Colon (tissue), 2 donors: ENCODE data around the gene PTPRN2.

ENCODE experiments used
- FAIRE-seq: peaks from 2 replicates; lab custom pipeline; 2012; peaks lifted over from hg19 to GRCh38; lab: Jason Lieb, UNC
- donor health status: control.
- donor health status: control.

The PTPRN2 gene

GRCh38 chr7:157769086-157769485 is 818.5 kb downstream of the PTPRN2 start:
- no peak for FAIRE-seq

DNA sequence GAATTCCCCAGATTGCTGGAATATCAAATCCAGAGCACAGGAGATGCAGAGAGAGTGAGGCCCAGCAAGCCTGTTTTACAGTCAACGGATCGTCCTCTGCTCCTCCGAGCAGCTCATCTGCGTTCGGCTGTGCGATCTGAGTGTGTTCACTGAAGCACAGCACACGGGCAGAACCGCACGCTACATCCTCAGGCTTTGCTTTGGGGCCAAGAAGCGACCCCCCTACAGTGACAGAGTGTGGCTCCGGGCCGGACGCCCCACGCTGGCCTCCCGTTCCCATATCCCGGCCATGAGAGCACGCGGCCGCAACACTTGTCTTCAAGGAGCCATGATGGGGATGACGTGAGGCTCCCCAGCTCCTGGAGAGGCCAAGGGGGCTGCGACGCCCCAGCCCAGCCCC is 819.4 kb downstream of the PTPRN2 start:
- FAIRE-seq = no peak

GRCh38 chr7:157767506-157768197 is 820.0 kb downstream of the PTPRN2 start:
- FAIRE-seq = no peak

DNA sequence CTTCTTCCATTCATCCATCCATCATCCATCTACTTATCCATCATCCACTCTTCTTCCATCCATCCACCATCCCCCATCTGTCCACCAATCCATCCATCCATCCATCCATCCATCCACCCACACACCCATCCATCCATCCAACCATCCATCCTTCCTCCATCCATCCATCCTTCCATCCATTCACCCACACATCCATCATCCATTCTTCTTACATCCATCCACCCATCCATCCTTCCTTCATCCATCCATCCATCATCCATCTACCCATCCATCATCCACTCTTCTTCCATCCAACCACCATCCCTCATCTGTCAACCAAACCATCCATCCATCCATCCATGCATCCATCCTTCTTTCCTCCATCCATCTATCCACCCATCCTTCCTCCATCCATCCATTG is 821.5 kb downstream of the PTPRN2 start:
- no peak for FAIRE-seq

GRCh38 chr7:157764946-157765537 is 822.6 kb downstream of the PTPRN2 start:
- no peak for FAIRE-seq

- FAIRE-seq = no peak
Measured at GRCh38 chr7:157764193-157764592, 823.4 kb downstream of the PTPRN2 start.

GRCh38 chr7:157763279-157764000 is 824.2 kb downstream of the PTPRN2 start:
- no peak for FAIRE-seq

DNA sequence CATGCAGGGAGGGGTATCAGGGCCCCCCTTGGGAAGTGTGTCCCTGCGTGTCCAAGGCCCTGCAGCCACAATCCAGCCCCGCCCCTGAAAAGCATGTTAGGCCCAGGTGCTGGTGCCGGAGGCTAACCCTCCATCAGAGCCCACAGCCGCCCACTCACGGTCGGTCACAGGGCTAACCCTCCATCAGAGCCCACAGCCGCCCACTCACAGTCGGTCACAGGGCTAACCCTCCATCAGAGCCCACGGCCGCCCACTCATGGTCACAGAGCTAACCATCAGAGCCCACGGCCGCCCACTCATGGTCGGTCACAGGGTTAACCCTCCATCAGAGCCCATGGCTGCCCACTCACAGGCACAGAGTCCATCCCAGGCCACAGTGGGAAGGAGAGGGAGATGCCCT is 824.8 kb downstream of the PTPRN2 start:
- FAIRE-seq = no peak

GRCh38 chr7:157760004-157760730 is 827.5 kb downstream of the PTPRN2 start:
- FAIRE-seq = no peak

DNA sequence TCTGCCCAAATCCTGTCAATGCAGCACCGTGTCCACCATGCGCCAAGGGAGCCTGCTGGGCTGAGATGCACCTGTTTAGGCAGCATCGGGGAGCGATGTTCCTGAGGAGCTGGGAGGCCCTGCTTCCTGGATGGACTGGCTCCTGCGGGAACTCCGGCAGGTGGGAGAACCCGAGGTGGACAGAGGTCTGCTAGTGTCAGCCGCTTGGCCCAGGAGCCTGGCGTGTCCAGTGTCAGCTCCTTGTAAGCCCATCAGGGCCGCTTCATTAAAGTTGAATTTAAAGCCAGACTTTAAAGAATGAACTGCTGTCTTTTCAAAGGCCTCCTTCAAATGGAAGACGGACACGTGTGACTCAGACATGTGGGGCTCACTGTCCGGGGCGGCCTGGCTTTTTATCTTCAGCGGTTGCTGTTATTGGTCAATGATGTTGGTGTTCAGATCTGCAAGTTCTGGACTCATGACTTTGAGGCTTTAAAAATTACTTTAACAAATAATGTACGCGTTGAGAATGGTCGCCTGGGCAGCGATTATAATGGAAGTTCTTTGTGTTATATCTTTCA is 828.3 kb downstream of the PTPRN2 start:
- FAIRE-seq = no peak

DNA sequence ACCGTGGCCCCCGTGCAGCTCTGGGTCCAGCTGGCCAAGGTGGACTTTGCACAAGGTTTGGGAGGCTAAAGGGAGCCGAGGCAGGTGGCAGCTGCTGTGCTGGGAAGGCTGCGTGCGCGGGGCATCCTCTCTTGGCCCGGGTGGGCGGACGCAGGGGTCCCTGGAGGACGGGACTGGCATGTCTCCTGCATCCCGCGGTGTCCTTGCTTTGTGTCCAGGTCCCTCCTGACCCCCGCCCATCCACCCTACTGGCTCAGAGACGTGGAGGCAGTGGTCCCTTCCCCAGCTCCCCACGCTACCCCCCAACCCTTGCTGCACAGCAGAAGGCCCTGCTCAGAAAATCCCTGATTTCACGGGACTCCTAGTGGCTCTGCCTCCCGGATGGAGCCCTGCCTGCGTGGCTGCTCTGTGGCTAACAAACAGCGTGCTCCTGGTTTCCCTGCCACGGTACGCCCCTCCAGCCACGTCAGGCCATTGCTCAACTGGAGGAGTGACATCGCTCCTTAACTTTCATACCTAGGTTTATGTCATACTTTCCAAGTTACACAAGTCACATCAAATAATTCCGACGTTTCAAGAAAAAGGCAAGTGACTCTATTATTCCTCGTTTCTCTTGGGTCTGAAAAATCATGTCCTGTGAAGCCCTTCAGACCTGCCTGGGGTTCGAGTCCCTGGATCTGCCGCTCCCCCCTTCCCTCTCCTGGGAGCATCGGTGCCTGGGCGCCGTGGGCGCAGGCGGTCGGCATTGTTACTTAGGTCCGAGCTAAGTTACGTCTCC is 829.0 kb downstream of the PTPRN2 start:
- no peak for FAIRE-seq

- no peak for FAIRE-seq
Measured at GRCh38 chr7:157757776-157758467, 829.7 kb downstream of the PTPRN2 start.

- FAIRE-seq = no peak
Measured at GRCh38 chr7:157757211-157757610, 830.4 kb downstream of the PTPRN2 start.

- no peak for FAIRE-seq
Measured at GRCh38 chr7:157755741-157756140, 831.9 kb downstream of the PTPRN2 start.

DNA sequence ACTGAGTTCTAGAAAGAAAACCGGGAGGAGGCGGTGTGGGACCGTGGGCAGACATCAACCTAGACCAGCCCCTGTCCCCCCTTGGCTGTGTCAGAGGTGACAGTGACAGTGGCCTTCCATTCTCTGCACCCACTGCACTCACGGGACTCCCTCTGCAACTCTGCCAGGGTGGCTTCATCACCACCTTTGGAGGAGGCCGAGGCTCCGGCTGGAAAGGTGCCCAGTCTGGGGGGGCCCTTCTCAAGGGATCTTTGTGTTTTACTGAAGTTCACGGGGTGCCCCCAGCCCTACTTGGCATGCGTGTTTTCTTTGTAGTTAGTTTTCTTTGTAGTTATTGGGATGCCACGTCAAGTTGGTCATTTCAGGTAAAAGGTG is 833.2 kb downstream of the PTPRN2 start:
- no peak for FAIRE-seq

GRCh38 chr7:157753713-157754415 is 833.8 kb downstream of the PTPRN2 start:
- FAIRE-seq = no peak

DNA sequence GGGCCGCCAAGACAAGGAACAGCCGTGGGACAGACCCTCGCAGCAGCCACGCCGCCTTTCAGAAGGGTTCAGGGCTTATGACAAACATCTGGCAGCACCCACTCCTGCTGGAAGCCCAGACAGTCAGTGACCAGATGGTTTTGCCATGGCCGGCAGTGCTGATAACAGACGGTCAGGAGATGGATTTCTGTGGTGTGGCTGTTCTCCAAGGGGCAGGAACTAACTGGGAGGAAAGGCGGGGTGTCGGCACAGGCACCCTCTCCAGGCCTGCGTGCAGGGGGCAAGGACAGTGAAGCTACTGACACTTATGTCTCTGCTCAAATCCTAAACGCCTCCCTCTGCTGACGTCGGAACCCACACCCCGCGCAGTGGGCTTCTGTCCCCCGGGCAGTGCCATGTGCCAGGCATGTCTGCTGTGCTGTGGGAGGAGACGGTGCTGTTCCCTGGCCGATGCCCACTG is 834.8 kb downstream of the PTPRN2 start:
- no peak for FAIRE-seq

DNA sequence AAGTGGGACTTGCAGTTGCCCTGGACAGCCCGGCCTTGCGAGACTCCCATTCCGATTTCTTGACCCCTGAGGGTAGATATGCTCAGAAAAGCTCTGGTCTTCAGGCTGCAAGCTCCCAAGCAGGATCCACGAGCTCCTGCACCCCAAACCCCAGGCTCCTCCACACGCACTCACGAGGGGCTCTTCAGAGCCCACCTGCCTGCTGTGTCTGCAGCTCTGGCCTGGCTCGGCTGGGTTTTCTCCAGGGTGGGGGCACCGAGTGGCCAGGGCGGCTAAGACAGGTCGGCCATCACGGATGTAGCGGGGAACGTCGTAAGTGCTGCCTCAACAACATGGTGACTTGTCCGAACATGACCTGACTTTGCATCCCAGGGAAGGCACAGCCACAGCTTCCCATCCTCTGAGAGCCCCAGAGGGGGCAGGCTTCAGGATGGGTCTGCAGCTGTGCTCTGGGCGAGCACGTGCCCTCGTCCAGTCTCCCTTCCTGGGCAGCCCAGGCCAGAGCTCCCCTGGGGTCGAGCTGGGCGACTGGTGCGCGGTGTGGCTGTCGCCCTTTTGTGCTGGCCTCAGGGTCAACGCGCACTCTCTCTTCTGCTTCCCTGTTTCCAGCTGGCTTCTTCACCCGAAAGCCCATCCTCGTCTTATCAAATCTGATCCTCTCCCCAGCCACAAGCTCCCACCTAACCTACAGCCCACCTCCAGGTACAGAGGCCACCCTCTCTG is 835.5 kb downstream of the PTPRN2 start:
- no peak for FAIRE-seq

DNA sequence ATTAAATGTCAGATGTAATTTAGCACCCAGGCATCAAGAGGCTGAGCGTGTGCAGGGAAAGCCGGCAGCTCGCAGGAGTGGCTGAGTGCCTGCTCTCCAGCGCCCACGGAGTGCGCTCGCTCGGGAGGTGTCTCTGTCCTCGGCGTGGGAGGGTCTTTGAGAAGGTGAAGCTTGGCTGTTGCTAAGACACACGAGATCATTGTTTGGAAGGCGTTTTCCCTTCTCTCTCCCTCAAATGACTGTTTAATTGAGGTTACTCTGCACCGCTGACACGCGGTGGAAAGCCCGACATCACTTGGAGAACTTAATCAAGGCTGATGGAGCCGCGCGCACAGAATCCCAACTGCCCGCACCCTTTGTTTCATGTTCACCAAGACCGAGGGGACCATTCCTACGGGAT is 836.2 kb downstream of the PTPRN2 start:
- no peak for FAIRE-seq

GRCh38 chr7:157750291-157750690 is 837.3 kb downstream of the PTPRN2 start:
- FAIRE-seq = no peak
